Fibroblast of villous mesenchyme (primary cell): ENCODE measurements around the gene SPTBN5. TPM values are rescaled to one million over a fixed set of nuclear protein-coding genes. Genes with fewer than 3 reads are reported as not detected.
A peak's percentile ranks its signal among the peaks of the same experiment; 100 is the strongest.

Source experiments
- DNase-seq: peaks from one replicate; pipeline ENCODE4 v3.0.0-alpha.2; 2010; ENCODE audit warnings: low read depth
- H3K4me3 ChIP-seq: 2 replicates; pipeline ENCODE4 v1.5.1; 2011; ENCODE audit warnings: low read depth, mild to moderate bottlenecking, low read length
- total RNA-seq: library from RNA; depleted of rRNA; stranded (reverse); fragments of >200 nt; gene quantifications from 2 replicates; pipeline ENCODE4 v1.2.3, GENCODE V29; 2012
- TF ChIP-seq, protein P1 (sequence below): IDR thresholded peaks from 2 replicates; pipeline ENCODE4 v1.5.1; 2012; ENCODE audit warnings: low read depth, mild to moderate bottlenecking, low read length; ENCODE audit not compliant: insufficient read depth

The SPTBN5 gene
- total RNA-seq, 1 donor, result 0.43 TPM

DNA sequence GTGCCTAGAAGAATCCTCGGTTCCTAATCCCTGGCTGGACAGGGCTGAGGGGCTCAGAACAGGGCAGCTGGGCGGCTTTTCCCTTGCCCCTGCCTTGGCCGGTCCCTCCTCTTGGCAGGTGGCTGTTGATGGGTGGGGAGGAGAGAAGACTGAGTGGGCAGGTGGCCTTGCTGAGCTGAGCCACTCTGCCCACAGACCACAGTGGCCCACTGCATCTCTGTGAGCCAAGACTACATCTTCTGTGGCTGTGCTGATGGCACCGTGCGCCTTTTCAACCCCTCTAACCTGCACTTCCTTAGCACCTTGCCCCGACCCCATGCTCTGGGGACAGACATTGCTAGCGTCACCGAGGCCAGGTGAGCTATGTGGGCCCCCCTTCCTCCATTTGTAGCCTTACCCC, 80.4 kb downstream of the SPTBN5 start:
- DNase-seq, result no peak
- TF ChIP-seq, protein P1, sequence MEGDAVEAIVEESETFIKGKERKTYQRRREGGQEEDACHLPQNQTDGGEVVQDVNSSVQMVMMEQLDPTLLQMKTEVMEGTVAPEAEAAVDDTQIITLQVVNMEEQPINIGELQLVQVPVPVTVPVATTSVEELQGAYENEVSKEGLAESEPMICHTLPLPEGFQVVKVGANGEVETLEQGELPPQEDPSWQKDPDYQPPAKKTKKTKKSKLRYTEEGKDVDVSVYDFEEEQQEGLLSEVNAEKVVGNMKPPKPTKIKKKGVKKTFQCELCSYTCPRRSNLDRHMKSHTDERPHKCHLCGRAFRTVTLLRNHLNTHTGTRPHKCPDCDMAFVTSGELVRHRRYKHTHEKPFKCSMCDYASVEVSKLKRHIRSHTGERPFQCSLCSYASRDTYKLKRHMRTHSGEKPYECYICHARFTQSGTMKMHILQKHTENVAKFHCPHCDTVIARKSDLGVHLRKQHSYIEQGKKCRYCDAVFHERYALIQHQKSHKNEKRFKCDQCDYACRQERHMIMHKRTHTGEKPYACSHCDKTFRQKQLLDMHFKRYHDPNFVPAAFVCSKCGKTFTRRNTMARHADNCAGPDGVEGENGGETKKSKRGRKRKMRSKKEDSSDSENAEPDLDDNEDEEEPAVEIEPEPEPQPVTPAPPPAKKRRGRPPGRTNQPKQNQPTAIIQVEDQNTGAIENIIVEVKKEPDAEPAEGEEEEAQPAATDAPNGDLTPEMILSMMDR, result no peak
- H3K4me3 ChIP-seq, result no peak overlapping the region

DNA sequence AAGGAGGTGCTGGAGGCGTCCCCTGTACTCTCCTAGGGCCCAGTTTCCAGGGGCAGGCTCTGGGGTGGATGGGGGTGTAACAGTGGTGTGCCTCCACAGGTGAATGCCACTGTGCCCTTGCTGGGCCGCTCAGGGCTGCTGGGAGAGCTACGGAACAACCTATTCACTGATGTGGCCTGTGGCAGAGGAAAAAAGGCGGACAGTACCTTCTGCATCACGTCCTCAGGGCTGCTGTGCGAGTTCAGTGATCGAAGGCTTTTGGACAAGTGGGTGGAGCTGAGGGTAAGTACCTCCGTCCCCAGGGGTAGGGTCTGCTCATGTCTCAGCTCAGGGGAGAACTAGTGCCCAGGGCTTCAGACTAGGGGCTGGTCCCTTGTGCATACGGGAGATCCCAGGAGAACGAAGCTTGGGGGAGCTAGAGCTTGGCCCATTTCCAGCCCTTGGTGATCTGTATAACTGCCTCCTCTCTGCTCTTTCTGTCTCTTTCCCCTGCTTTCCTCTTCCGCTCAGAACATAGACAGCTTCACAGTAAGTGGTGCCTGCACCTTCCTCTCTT, 81.0 kb downstream of the SPTBN5 start:
- no peak overlapping the region for H3K4me3 ChIP-seq
- DNase-seq, result no peak
- TF ChIP-seq, protein P1, result no peak

DNA sequence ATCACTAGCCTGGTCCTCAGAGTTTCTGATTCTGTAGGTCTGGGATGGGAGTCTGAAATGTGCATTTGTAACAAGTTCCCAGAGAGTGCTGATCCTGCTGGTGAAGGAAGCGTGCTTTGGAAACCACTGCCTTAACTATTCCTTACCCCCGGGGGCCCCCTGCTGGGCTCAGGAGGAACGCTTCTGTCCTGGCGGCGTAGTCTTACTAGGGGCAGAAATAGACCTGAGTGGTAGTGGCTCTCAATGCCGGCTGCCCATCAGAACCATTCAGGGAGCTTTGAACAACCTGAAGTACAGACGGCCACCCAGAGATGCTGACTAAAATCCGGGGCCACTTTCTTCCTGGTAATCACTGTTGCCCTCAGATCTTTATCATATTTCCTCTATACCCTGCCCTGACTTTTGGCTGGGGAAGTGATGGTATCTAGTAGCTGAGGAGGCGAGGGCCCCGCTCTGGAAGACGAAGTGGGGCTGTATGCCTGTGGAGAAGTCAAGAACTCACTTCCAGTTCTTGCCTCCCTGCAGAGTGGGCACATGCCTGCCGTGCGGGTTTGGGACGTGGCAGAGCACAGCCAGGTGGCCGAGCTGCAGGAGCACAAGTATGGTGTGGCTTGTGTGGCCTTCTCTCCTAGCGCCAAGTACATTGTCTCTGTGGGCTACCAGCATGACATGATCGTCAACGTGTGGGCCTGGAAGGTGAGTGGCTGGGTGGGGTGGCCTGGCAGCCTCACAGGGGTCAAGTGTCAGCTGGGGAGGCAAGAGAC, 82.2 kb downstream of the SPTBN5 start:
- TF ChIP-seq, protein P1, result peak; percentile 94
- no peak overlapping the region for H3K4me3 ChIP-seq
- DNase-seq, result peak; percentile 88

DNA sequence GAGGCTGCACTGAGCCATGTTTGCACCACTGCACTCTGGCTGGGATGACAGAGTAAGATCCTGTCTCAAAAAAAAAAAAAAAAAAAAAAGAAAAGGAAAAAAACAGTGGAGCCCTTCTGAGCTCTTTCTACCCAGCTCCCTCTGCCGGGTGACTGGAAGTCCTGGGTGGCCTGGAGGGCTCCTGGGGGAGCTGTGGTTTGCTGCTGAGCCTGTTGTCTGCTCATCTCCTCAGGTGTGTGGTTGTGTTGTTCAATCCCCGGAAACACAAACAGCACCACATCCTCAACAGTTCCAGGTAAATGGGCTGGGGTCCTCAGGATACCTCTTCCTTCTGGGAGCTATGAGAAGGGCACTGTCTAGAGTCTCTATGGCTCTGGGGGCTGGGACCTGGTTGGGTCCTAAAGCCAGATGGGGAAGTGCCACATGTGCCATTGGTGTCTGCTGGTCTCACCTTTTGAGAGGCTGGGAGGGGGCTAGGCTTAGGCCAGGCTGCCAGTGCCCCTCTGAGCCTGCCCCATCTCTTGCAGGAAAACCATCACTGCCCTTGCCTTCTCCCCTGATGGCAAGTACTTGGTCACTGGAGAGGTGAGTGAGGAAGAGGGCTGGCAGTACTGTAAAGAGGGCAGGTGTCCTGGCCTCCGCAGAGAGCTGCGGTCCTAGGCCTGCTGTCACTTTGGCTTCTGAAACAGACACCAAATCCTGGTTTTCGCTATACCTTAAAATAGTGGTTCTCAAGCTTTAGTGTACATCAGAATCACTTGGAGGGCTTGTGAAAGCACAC, 83.0 kb downstream of the SPTBN5 start:
- H3K4me3 ChIP-seq, result no peak overlapping the region
- DNase-seq, result no peak
- TF ChIP-seq, protein P1, result no peak

DNA sequence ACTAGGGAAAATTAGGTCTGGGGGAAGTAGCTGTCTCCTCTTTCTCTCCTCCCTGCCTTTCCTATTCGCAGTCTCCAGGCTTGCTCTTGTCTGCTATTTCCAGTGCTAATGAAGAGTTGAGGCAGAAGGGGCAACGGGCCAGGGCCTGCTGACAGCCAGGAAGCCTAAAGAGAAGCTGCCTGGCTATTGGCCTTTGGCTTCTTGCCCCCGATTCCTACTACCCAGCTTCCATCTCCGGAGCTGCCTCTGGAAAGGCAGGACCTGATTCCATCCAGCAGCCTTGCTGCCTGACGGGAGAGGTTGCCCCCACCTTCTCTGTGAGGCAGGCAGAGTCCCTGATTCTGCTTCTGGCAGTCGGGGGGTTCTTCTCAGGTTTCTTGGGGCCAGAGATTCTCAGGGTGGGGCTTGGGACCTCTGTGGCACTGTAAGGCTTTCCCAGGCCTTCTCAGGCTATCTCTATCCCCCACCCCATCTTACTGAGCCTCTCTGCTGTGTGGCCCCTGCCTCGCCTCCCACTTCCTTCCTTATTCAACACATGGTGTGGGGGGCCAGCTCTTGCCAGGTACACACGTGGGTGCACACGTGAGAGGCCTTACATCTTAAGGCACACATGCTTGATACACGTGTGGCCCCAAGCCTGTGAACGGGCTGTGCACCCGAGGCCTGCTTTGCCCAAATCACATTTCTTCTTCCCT, 84.2 kb downstream of the SPTBN5 start:
- H3K4me3 ChIP-seq, result no peak overlapping the region
- DNase-seq, result no peak
- TF ChIP-seq, protein P1, result no peak

DNA sequence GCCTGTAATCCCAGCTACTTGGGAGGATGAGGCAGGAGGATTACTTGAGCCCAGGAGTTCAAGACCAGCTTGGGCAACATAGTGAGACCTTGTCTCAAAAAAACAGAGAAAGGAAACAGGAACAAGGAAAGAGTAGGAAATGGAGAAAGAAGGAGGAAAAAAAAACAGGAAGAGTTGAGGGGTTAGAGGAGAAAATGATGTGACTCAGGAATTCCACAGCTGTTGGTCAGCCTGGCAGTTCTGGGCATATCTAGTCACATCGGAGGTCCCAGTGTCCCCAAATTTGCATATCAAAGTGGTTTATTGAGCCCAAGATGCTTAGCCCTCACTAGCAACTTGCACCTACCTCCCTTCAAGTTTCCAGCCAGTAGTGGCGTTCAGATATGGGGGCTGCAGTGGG, 84.7 kb downstream of the SPTBN5 start:
- H3K4me3 ChIP-seq, result no peak overlapping the region
- TF ChIP-seq, protein P1, result no peak
- no peak for DNase-seq
